Caki2 (cell line): ENCODE data around the gene HMX3. TPM values are rescaled to one million over a fixed set of nuclear protein-coding genes. Genes with fewer than 3 reads are reported as not detected.

Experiments used
- DNase-seq: peaks from one replicate; pipeline ENCODE4 v3.0.0-alpha.2; 2015; ENCODE audit warnings: low read depth
- in situ Hi-C: cut with HindIII; loops from 2 replicates; pipeline ENCODE4 v1.10.0; 2016; ENCODE audit warnings: low sequenced_read_pairs, low pct_unique_long_range_greater_than_20kb, mixed read lengths
- total RNA-seq: library from RNA; depleted of rRNA; stranded (reverse); fragments of >200 nt; shearing (Covaris generic); gene quantifications from 2 replicates; pipeline ENCODE4 v1.2.3, GENCODE V29; 2014; ENCODE audit warnings: low replicate concordance

The HMX3 gene
- total RNA-seq, 1 experiment from 2014 or later = not detected

GRCh38 chr10:123144697-123145541 is 9.1 kb downstream of the HMX3 start:
- in situ Hi-C loops = no loop called here
- no peak for DNase-seq

GRCh38 chr10:123145542-123146012 is 9.8 kb downstream of the HMX3 start:
- in situ Hi-C loops = no loop called here
- DNase-seq = no peak

- in situ Hi-C loops = no loop called here
These were observed 10.5 kb downstream of the HMX3 start for GRCh38 chr10:123146013-123146893.

GRCh38 chr10:123146894-123147634 is 11.3 kb downstream of the HMX3 start:
- DNase-seq = no peak
- in situ Hi-C loops = no loop called here

More at GRCh38 chr10:123146013-123146893, 10.5 kb downstream of the HMX3 start:
- no peak for DNase-seq

GRCh38 chr10:123147635-123148413 is 12.1 kb downstream of the HMX3 start, which contains the start of gene HMX2:
Gene HMX2, plus strand, starts transcription at chr10:123148136. Its CDS starts 243 bp downstream, at chr10:123148379.
- in situ Hi-C loops = no loop called here
- DNase-seq = no peak

- in situ Hi-C loops = no loop called here
- no peak for DNase-seq
These were observed 12.8 kb downstream of the HMX3 start for GRCh38 chr10:123148414-123149161.

GRCh38 chr10:123149162-123149567 is 13.4 kb downstream of the HMX3 start:
- DNase-seq = no peak
- in situ Hi-C loops = no loop called here

GRCh38 chr10:123149568-123150270 is 13.9 kb downstream of the HMX3 start:
- in situ Hi-C loops = no loop called here
- no peak for DNase-seq

- no peak for DNase-seq
- in situ Hi-C loops = no loop called here
These were observed 14.7 kb downstream of the HMX3 start for GRCh38 chr10:123150271-123150985.

- DNase-seq = no peak
- in situ Hi-C loops = no loop called here
These were observed 15.4 kb downstream of the HMX3 start for GRCh38 chr10:123150986-123151736.

GRCh38 chr10:123151737-123152135 is 16.0 kb downstream of the HMX3 start:
- in situ Hi-C loops = no loop called here
- DNase-seq = no peak

- no peak for DNase-seq
- in situ Hi-C loops = no loop called here
These were observed 17.8 kb downstream of the HMX3 start for GRCh38 chr10:123153486-123154091.

GRCh38 chr10:123154092-123154710 is 18.4 kb downstream of the HMX3 start, which contains the start of gene BUB3:
Gene BUB3, plus strand, starts transcription at chr10:123154402. Its CDS starts 516 bp downstream, at chr10:123154918.
- in situ Hi-C loops = no loop called here
- DNase-seq = peak; percentile 98
